ENCODE data around the gene KATNAL1.

Gene KATNAL1

GRCh38 chr13:30216111-30216510 lies 91.2 kb downstream of the KATNAL1 start:
- H3K36me3 ChIP-seq (ENCODE audit: control insufficient read depth in 1 of 2, insufficient read depth in 2 of 2, low read depth in 1 of 2, low read length in 2 of 2), result peaks cover 18 to 44% of the 10 kb centered on the region in 2 experiments
- H3K27me3 ChIP-seq (ENCODE audit: control insufficient read depth in 1 of 2, insufficient read depth in 1 of 2, low read length in 2 of 2), result no peaks in the 10 kb centered on the region
- 50% methylated on average over 1 of the region's 2 CpGs for WGBS
- no peak overlapping the region for H3K18ac ChIP-seq (ENCODE audit: low read depth in 1 of 2, low read length in 2 of 2)
- no peak for DNase-seq
- peaks cover 28% of the 10 kb centered on the region for H3K79me1 ChIP-seq (replicated peaks; ENCODE audit: low read length, poor library complexity, severe bottlenecking)
- no peak overlapping the region for H3K23ac ChIP-seq (ENCODE audit: low read length in 2 of 2)
- no peak overlapping the region for H2BK15ac ChIP-seq (ENCODE audit: low read depth, poor library complexity, severe bottlenecking)
- H2AK5ac ChIP-seq (ENCODE audit: low read length, severe bottlenecking), result peak overlapping the region; percentile 98
- peak overlapping the region; percentile 74 for H2BK5ac ChIP-seq (ENCODE audit: low read depth, low read length, poor library complexity, severe bottlenecking)
- H4K8ac ChIP-seq (ENCODE audit: low read length), result no peak overlapping the region
- no peak overlapping the region for H3K14ac ChIP-seq (ENCODE audit: low read length in 2 of 2)
- no peak overlapping the region for H3K9ac ChIP-seq (ENCODE audit: low read length)
- H3K4me1 ChIP-seq (ENCODE audit: control insufficient read depth, insufficient read depth, low read depth, low read length), result peaks cover 5% of the 10 kb centered on the region
- no peak overlapping the region for H3K4me3 ChIP-seq (ENCODE audit: insufficient read depth in 1 of 2, low read depth in 1 of 2, low read length in 2 of 2)
- H2AFZ ChIP-seq (ENCODE audit: low read depth, low read length), result no peak overlapping the region
- no peak overlapping the region for H2BK12ac ChIP-seq (ENCODE audit: low read length in 2 of 2)
- H4K91ac ChIP-seq (ENCODE audit: low read length), result no peak overlapping the region
- H3K9me3 ChIP-seq (ENCODE audit: control insufficient read depth, low read length), result no peaks in the 10 kb centered on the region
- no peak overlapping the region for H3K4ac ChIP-seq (ENCODE audit: low read depth in 1 of 2, low read length in 2 of 2)
- peak overlapping the region; percentile 95 for H3K27ac ChIP-seq (ENCODE audit: low read length, poor library complexity, severe bottlenecking)
- H2BK120ac ChIP-seq (ENCODE audit: low read depth, low read length), result no peak overlapping the region
- H3K4me2 ChIP-seq (ENCODE audit: low read length, poor library complexity, severe bottlenecking), result no peak overlapping the region

GRCh38 chr13:30212256-30212655 lies 95.1 kb downstream of the KATNAL1 start:
- H3K79me1 ChIP-seq (replicated peaks; ENCODE audit: low read length, poor library complexity, severe bottlenecking), result peaks cover 18% of the 10 kb centered on the region
- no peak overlapping the region for H3K14ac ChIP-seq (ENCODE audit: low read length in 2 of 2)
- H3K4me1 ChIP-seq (ENCODE audit: control insufficient read depth, insufficient read depth, low read depth, low read length), result peaks cover 5% of the 10 kb centered on the region
- WGBS, result over 99% methylated on average over 7 of the region's 7 CpGs
- no peak overlapping the region for H3K4ac ChIP-seq (ENCODE audit: low read depth in 1 of 2, low read length in 2 of 2)
- H3K18ac ChIP-seq (ENCODE audit: low read depth in 1 of 2, low read length in 2 of 2), result no peak overlapping the region
- H3K9me3 ChIP-seq (ENCODE audit: control insufficient read depth, low read length), result no peaks in the 10 kb centered on the region
- H3K4me3 ChIP-seq (ENCODE audit: insufficient read depth in 1 of 2, low read depth in 1 of 2, low read length in 2 of 2), result no peak overlapping the region
- H2BK12ac ChIP-seq (ENCODE audit: low read length in 2 of 2), result no peak overlapping the region
- no peak for DNase-seq
- no peaks in the 10 kb centered on the region for H3K27me3 ChIP-seq (ENCODE audit: control insufficient read depth in 1 of 2, insufficient read depth in 1 of 2, low read length in 2 of 2)
- no peak overlapping the region for H4K91ac ChIP-seq (ENCODE audit: low read length)
- H2AK5ac ChIP-seq (ENCODE audit: low read length, severe bottlenecking), result no peak overlapping the region
- H3K9ac ChIP-seq (ENCODE audit: low read length), result no peak overlapping the region
- H2AFZ ChIP-seq (ENCODE audit: low read depth, low read length), result no peak overlapping the region
- H3K23ac ChIP-seq (ENCODE audit: low read length in 2 of 2), result no peak overlapping the region
- no peak overlapping the region for H4K8ac ChIP-seq (ENCODE audit: low read length)
- H2BK5ac ChIP-seq (ENCODE audit: low read depth, low read length, poor library complexity, severe bottlenecking), result no peak overlapping the region
- no peak overlapping the region for H2BK120ac ChIP-seq (ENCODE audit: low read depth, low read length)
- H3K4me2 ChIP-seq (ENCODE audit: low read length, poor library complexity, severe bottlenecking), result no peak overlapping the region
- H2BK15ac ChIP-seq (ENCODE audit: low read depth, poor library complexity, severe bottlenecking), result no peak overlapping the region
- no peak overlapping the region for H3K27ac ChIP-seq (ENCODE audit: low read length, poor library complexity, severe bottlenecking)
- H3K36me3 ChIP-seq (ENCODE audit: control insufficient read depth in 1 of 2, insufficient read depth in 2 of 2, low read depth in 1 of 2, low read length in 2 of 2), result peaks cover 4 to 50% of the 10 kb centered on the region in 2 experiments

- Histone ChIP-seq H3K4me3 (ENCODE audit: insufficient read depth in 1 of 2, low read depth in 1 of 2, low read length in 2 of 2) (no peak overlapping the region), H3K14ac (ENCODE audit: low read length in 2 of 2) (no peak overlapping the region)
- WGBS, result 94% methylated on average over 2 of the region's 3 CpGs
These were observed 95.6 kb downstream of the KATNAL1 start for GRCh38 chr13:30211745-30212144.

GRCh38 chr13:30204564-30204963 lies 102.8 kb downstream of the KATNAL1 start:
- Histone ChIP-seq H3K27ac (ENCODE audit: low read length, poor library complexity, severe bottlenecking) (no peak overlapping the region), H3K4me1 (ENCODE audit: control insufficient read depth, insufficient read depth, low read depth, low read length) (no peaks in the 10 kb centered on the region), H3K18ac (ENCODE audit: low read depth in 1 of 2, low read length in 2 of 2) (no peak overlapping the region), H3K79me1 (replicated peaks; ENCODE audit: low read length, poor library complexity, severe bottlenecking) (peaks cover 15% of the 10 kb centered on the region), H2BK5ac (ENCODE audit: low read depth, low read length, poor library complexity, severe bottlenecking) (no peak overlapping the region), H3K23ac (ENCODE audit: low read length in 2 of 2) (no peak overlapping the region), H2BK15ac (ENCODE audit: low read depth, poor library complexity, severe bottlenecking) (no peak overlapping the region), H3K14ac (ENCODE audit: low read length in 2 of 2) (no peak overlapping the region), H4K8ac (ENCODE audit: low read length) (no peak overlapping the region), H3K4ac (ENCODE audit: low read depth in 1 of 2, low read length in 2 of 2) (no peak overlapping the region), H2AFZ (ENCODE audit: low read depth, low read length) (no peak overlapping the region), H4K91ac (ENCODE audit: low read length) (no peak overlapping the region), H3K36me3 (ENCODE audit: control insufficient read depth in 1 of 2, insufficient read depth in 2 of 2, low read depth in 1 of 2, low read length in 2 of 2) (peaks cover 8 to 69% of the 10 kb centered on the region in 2 experiments), H3K9me3 (ENCODE audit: control insufficient read depth, low read length) (no peaks in the 10 kb centered on the region), H3K4me2 (ENCODE audit: low read length, poor library complexity, severe bottlenecking) (no peak overlapping the region), H3K27me3 (ENCODE audit: control insufficient read depth in 1 of 2, insufficient read depth in 1 of 2, low read length in 2 of 2) (no peaks in the 10 kb centered on the region), H2AK5ac (ENCODE audit: low read length, severe bottlenecking) (no peak overlapping the region), H3K4me3 (ENCODE audit: insufficient read depth in 1 of 2, low read depth in 1 of 2, low read length in 2 of 2) (no peak overlapping the region), H2BK12ac (ENCODE audit: low read length in 2 of 2) (no peak overlapping the region), H3K9ac (ENCODE audit: low read length) (no peak overlapping the region), H2BK120ac (ENCODE audit: low read depth, low read length) (no peak overlapping the region)
- DNase-seq, result no peak
- WGBS, result 100% methylated on average over 2 of the region's 3 CpGs

More at GRCh38 chr13:30211745-30212144, 95.6 kb downstream of the KATNAL1 start:
- Histone ChIP-seq H3K4me1 (ENCODE audit: control insufficient read depth, insufficient read depth, low read depth, low read length) (peaks cover 5% of the 10 kb centered on the region), H2BK15ac (ENCODE audit: low read depth, poor library complexity, severe bottlenecking) (no peak overlapping the region), H2BK12ac (ENCODE audit: low read length in 2 of 2) (no peak overlapping the region), H3K18ac (ENCODE audit: low read depth in 1 of 2, low read length in 2 of 2) (no peak overlapping the region), H3K9me3 (ENCODE audit: control insufficient read depth, low read length) (no peaks in the 10 kb centered on the region), H3K27ac (ENCODE audit: low read length, poor library complexity, severe bottlenecking) (no peak overlapping the region), H4K8ac (ENCODE audit: low read length) (no peak overlapping the region), H3K4ac (ENCODE audit: low read depth in 1 of 2, low read length in 2 of 2) (no peak overlapping the region), H2AFZ (ENCODE audit: low read depth, low read length) (no peak overlapping the region), H3K4me2 (ENCODE audit: low read length, poor library complexity, severe bottlenecking) (no peak overlapping the region), H2AK5ac (ENCODE audit: low read length, severe bottlenecking) (no peak overlapping the region), H3K27me3 (ENCODE audit: control insufficient read depth in 1 of 2, insufficient read depth in 1 of 2, low read length in 2 of 2) (no peaks in the 10 kb centered on the region), H2BK120ac (ENCODE audit: low read depth, low read length) (no peak overlapping the region), H3K9ac (ENCODE audit: low read length) (no peak overlapping the region), H3K79me1 (replicated peaks; ENCODE audit: low read length, poor library complexity, severe bottlenecking) (peaks cover 16% of the 10 kb centered on the region), H3K36me3 (ENCODE audit: control insufficient read depth in 1 of 2, insufficient read depth in 2 of 2, low read depth in 1 of 2, low read length in 2 of 2) (peaks cover 4 to 52% of the 10 kb centered on the region in 2 experiments), H2BK5ac (ENCODE audit: low read depth, low read length, poor library complexity, severe bottlenecking) (no peak overlapping the region), H3K23ac (ENCODE audit: low read length in 2 of 2) (no peak overlapping the region), H4K91ac (ENCODE audit: low read length) (no peak overlapping the region)
- no peak for DNase-seq
